HG02981 (cell line): Measurements from ENCODE around the gene USP48.

Experiments
- ATAC-seq: cut with Tn5 transposase; IDR thresholded peaks from one replicate; pipeline ENCODE4 v1.9.1; 2021; ENCODE audit warnings: mild to moderate bottlenecking, moderate library complexity; ENCODE audit not compliant: unreplicated experiment

USP48 gene

GRCh38 chr1:21670956-21671902, 111.7 kb downstream of the USP48 start:
- no peak for ATAC-seq

- ATAC-seq: no peak
Measured at GRCh38 chr1:21670059-21670881, 112.7 kb downstream of the USP48 start.

GRCh38 chr1:21669258-21670058, 113.5 kb downstream of the USP48 start, which contains the start of gene RAP1GAP:
Gene RAP1GAP (minus strand): TSS chr1:21669357. CDS start chr1:21620032, 49,325 bp downstream.
- ATAC-seq: no peak

- no peak for ATAC-seq
Measured at GRCh38 chr1:21668951-21669257, 114.0 kb downstream of the USP48 start.

DNA sequence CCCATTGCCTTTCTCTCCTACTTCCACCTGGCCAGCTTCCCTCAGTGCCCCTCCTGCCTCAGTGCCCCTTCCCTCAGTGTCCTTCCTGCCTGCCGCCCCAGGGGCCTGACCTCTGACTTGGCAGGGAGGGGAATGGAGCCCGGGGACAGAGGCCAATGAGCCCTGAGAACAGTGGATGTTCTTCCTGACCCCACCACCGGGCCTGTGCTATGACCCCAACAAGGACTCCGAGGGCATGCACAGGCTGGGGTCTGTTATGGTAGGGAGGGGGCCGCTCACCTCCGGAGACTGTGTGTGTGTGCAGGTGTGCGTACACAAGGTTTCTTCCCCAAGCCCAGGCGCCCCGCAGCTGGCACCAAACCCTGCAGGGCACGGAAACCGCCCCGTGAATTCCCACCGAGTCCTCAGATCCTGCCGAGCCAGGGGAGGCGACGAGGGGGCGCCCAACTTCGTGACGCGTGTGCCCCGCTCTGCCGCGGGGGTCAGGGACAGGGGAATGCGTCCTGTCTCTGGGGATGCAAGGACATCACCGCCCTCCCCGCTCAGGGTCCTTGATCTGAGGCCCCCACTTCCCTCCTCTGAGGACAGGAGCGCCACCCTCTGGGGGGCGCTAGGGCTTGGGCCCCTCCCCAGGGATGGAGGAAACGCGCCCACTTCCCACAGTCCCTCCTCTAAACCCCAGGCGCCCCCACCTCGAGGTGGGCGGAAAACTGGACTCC, 114.6 kb downstream of the USP48 start:
- ATAC-seq: no peak

DNA sequence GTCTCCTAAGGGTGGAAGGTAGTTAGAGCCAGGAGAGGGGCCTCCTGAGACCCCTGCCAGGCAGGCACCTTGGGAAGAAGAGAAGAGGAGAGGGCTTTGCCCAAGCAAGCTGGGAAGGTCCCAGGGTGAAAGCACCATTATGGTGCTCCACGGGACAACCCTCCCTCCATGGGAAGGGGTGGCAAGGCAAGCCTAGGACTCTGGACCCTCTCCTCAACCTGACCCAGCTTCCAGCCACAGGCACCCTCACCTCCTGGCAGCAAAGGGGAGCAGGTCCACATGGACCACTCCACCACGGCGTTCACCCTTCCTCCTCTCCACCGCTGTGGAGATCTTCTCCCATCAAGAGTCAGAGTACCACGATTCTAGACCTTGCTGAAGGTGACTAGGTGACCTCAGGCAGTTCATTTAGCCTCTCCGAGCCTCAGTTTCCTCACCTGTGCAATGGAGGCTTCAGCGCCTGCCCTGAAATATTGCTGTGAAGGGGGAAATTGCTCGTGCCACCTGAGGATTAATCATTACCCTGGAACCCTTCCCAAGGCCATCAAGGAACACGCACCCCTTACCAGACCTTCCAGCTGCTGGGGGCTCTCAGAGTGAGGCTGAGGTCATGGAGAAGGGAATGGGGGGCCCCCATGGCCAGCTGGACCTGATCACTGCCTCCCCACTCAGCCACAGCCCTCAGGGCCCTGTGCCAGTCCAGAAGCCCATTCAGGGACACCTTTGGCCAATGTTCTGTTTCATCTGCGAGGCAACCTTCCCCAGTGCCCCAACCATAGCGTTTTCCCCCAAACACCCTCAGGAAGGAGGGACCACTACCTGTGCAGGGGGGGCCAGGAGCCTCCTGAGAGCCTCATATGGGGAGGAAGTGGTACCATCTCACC, 115.4 kb downstream of the USP48 start:
- no peak for ATAC-seq

- no peak for ATAC-seq
Measured at GRCh38 chr1:21666576-21667320, 116.2 kb downstream of the USP48 start.

DNA sequence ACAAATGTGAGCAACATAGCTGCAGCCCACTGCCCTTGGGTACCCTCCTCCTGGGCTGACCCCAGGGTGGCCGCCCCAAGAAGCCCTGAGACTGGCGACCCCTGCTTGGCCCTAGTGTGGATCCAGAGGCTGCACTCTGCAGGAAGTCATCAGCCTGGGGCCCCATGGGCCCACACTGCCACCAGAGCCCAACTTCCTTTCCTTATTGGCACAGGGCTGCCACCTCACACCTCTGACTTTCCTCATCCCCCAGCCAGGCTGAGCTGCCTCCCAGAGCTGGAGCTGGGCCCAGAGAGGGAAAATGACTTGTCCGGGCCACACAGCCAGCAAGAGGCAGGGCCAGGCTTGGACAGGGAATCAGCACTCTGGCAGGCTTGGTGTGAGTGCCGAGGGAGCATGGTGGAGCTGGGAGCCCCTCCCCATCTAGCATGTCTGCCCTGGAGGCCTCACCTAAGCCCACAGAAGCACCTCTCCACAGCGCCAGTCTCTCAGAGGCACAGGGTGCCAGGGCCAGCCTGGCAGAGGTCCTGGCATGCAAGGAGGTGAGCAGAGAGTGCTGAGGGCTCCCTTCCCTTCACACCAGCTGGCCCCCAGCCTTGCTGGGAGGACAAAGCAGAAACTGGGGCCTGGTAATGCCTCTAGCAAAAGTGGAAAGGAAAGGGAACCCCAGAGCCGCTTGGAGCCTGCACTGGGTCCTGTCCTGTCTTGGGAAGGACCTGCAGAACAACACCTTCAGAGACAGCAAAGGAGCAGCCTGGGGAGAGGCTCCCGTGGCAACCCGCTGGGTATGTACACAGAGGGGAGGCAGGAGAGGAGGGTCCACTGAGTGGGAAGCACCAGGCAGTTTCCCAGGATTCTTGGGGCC, 117.0 kb downstream of the USP48 start:
- ATAC-seq: no peak

- ATAC-seq: no peak
Measured at GRCh38 chr1:21664806-21665588, 118.0 kb downstream of the USP48 start.

- ATAC-seq: no peak
Measured at GRCh38 chr1:21663951-21664805, 118.8 kb downstream of the USP48 start.

DNA sequence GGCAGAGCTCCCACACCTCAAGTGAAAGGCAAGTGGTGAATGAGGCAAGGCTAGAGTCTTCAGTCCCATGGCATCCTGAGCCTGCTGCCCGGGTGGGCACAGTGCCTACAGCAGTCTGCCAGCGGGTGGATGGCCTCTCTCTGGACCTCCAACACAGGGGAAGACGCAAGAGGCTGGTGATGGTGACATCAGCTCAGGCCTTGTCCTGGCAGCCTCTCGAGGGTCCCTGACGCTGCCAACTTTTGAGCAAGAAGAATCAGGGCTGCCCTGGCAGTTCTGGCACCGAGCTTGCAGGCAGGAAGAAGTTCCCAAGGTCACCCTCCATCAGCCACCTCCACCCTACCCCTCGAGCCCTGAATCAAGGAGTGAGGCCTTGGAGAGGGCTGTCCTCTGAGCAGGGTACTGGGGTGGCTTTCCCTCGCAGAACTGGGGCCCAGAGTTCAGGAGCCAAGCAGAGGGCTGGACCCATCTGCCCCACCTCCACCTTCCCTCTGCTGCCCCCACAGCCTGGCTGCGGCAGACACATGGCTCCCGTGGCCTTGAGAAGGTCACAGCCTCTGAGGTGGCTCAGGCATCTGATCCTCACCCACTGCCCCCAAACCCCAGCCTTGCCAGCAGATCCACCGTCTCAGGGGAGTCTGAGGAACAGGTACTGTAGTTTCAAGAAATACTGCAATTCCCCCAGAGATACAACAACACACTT, 119.5 kb downstream of the USP48 start:
- no peak for ATAC-seq

DNA sequence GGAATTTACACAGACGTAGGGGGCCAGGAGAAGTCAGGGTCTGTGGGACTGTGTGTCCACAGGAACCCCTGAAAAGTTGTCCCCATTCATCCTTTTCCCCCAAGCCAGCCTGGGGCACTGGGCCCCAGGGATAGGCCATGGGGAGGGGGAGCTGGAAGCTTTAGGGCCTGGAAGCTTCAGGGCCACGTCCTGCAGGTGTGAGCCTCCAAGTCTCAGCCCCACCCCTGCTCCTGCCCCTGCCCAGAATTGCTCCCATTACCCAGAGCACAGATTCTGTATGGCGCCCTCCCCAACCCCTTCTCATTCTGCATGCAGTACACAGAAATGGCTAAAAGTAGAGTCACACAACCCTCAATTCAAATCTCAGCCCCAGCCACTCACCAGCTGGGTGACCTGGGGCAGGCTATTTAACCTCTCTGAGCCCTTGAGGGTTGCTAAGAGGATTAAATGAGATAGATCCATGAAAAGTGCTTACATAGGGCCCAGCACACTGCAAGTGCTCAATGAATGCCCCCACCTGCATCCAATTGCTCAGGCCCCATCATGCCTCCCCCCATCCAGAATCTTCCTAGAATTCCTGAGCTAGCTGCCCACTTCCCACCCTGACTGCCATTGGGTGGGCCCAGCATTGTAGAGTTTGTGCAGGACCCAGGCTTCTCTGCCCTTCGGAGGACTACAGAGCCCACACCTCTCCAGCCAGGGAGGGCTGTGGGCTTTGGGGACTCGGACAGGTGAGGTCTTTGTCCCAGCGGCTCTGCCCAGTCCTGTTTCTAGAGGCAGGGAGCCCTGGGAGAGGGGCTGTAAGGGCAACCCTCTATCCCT, 120.3 kb downstream of the USP48 start:
- no peak for ATAC-seq

DNA sequence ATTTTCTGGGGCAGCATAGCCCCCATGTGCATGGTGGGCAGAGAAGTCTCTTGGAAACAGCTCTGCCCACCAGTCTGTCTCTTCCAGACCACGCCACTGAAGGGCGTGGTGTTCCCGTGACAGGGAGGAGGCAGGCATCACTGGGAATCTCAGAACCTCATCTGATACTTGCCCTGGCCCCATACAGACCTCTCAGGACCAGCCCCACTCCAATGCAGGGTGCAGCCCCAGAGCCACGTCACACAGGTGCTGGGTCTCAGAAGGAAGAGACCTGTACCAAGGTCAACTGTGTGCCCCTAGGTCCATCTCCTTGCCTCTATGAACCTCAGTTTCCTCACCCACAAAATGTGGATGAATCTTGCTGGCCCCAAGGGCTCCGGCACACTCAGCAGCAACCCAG, 121.1 kb downstream of the USP48 start:
- ATAC-seq: no peak

DNA sequence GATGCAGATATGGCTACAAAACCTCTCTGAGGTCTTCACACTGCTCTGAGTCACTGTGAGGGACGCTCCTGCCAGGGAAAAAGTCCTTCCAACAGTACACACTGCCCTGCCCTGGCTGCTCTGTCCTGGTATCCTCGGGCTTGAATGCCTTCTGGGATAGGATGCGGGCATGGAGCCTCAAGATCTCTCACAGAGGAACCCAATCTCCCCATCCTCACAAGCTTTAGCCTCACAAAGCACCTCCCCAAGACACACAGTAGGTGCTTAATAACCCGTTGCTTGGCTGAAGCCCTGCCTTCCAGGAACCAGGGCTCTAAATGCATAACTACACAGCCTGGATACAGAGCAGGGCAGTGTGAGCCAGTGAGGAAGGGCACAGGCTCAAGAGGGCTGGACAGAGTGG, 123.0 kb downstream of the USP48 start:
- no peak for ATAC-seq
